ENCODE data around the gene PGM2. TPM values are rescaled to one million over a fixed set of nuclear protein-coding genes. Genes with fewer than 3 reads are reported as not detected.
"Not testable (repeated sequence)": the region's sequence is repeated elsewhere in the genome, so short reads cannot be mapped to it uniquely, and the experiment has no call there.

PGM2 gene
- polyA plus RNA-seq, 1 experiment, result 17.0 TPM

- ChIA-PET POLR2A (no interaction called here), CTCF (no interaction called here)
- Histone ChIP-seq H3K36me3 (ENCODE audit: control insufficient read depth, insufficient read depth, low read length) (no peaks in the 10 kb centered on the region), H3K4me3 (ENCODE audit: low read depth, low read length) (no peak overlapping the region), H3K27me3 (ENCODE audit: control insufficient read depth, insufficient read depth, low read length) (no peaks in the 10 kb centered on the region)
- DNase-seq (ENCODE audit: low read depth), result no peak
- TF ChIP-seq CTCF (IDR thresholded peaks at IDR 0.05; ENCODE audit: insufficient read depth, low read depth, low read length), result no peak
Observed at GRCh38 chr4:37816719-37817118, 9.8 kb upstream of the PGM2 start.

- H3K36me3 ChIP-seq (ENCODE audit: control insufficient read depth, insufficient read depth, low read length), result no peaks in the 10 kb centered on the region
- TF ChIP-seq CTCF (IDR thresholded peaks at IDR 0.05; ENCODE audit: insufficient read depth, low read depth, low read length), result no peak
- no peak for DNase-seq (ENCODE audit: low read depth)
- ChIA-PET POLR2A (no interaction called here), CTCF (interaction anchor here (1.2 kb wide), 1 partner anchor 15 kb away, joined by 4 read pairs; no protein-coding TSS in a partner anchor)
- H3K27me3 ChIP-seq (ENCODE audit: control insufficient read depth, insufficient read depth, low read length), result no peaks in the 10 kb centered on the region
- no peak overlapping the region for H3K4me3 ChIP-seq (ENCODE audit: low read depth, low read length)
Observed at GRCh38 chr4:37818752-37819151, 7.7 kb upstream of the PGM2 start.

GRCh38 chr4:37820458-37820857, 6.0 kb upstream of the PGM2 start:
- POLR2A ChIA-PET; CTCF ChIA-PET; DNase-seq (ENCODE audit: low read depth); H3K27me3 ChIP-seq (ENCODE audit: control insufficient read depth, insufficient read depth, low read length); H3K36me3 ChIP-seq (ENCODE audit: control insufficient read depth, insufficient read depth, low read length); H3K4me3 ChIP-seq (ENCODE audit: low read depth, low read length): not testable (repeated sequence)

- DNase-seq (ENCODE audit: low read depth), result no peak
- Histone ChIP-seq H3K36me3 (ENCODE audit: control insufficient read depth, insufficient read depth, low read length) (no peaks in the 10 kb centered on the region), H3K27me3 (ENCODE audit: control insufficient read depth, insufficient read depth, low read length) (no peaks in the 10 kb centered on the region), H3K4me3 (ENCODE audit: low read depth, low read length) (no peak overlapping the region)
- ChIA-PET CTCF (no interaction called here), POLR2A (no interaction called here)
- TF ChIP-seq CTCF (IDR thresholded peaks at IDR 0.05; ENCODE audit: insufficient read depth, low read depth, low read length), result no peak
Observed at GRCh38 chr4:37821953-37822605, 4.4 kb upstream of the PGM2 start.

GRCh38 chr4:37825501-37825900, 985 bp upstream of the PGM2 start:
- 0 out of 2 replicates have a peak, but pooled peaks have one; percentile 13 for TF ChIP-seq CTCF (IDR thresholded peaks at IDR 0.05; ENCODE audit: insufficient read depth, low read depth, low read length)
- POLR2A ChIA-PET, result not testable (repeated sequence)
- CTCF ChIA-PET, result interaction anchor here (0.8 to 1.7 kb wide), 6 partner anchors 12 to 224 kb away, joined by 3 to 6 read pairs (median 5); no protein-coding TSS in a partner anchor

GRCh38 chr4:37825968-37826294, 555 bp upstream of the PGM2 start:
- ChIA-PET POLR2A (no interaction called here), CTCF (interaction anchor here (0.6 to 1.7 kb wide), 10 partner anchors 10 to 224 kb away, joined by 3 to 6 read pairs (median 3); no protein-coding TSS in a partner anchor)
- TF ChIP-seq CTCF (IDR thresholded peaks at IDR 0.05; ENCODE audit: insufficient read depth, low read depth, low read length), result no peak
- peak overlapping the region; percentile 74 for H3K4me3 ChIP-seq (ENCODE audit: low read depth, low read length)
- peaks cover 2% of the 10 kb centered on the region; the same call in 1 of the 2 replicates for H3K36me3 ChIP-seq (ENCODE audit: control insufficient read depth, insufficient read depth, low read length)
- no peaks in the 10 kb centered on the region for H3K27me3 ChIP-seq (ENCODE audit: control insufficient read depth, insufficient read depth, low read length)
- no peak for DNase-seq (ENCODE audit: low read depth)

More at GRCh38 chr4:37825501-37825900, 985 bp upstream of the PGM2 start:
- not testable (repeated sequence) for DNase-seq (ENCODE audit: low read depth); H3K36me3 ChIP-seq (ENCODE audit: control insufficient read depth, insufficient read depth, low read length); H3K27me3 ChIP-seq (ENCODE audit: control insufficient read depth, insufficient read depth, low read length)
- peak overlapping the region; percentile 74 for H3K4me3 ChIP-seq (ENCODE audit: low read depth, low read length)
